Adipose tissue (tissue), 3 donors: ENCODE measurements around the gene CHST13. TPM values are rescaled to one million over a fixed set of nuclear protein-coding genes. Genes with fewer than 3 reads are reported as not detected.
"Not testable (repeated sequence)": the region's sequence is repeated elsewhere in the genome, so short reads cannot be mapped to it uniquely, and the experiment has no call there.

Source experiments
- H3K27ac ChIP-seq: one replicate; pipeline ENCODE4 v1.5.1; 2013; ENCODE audit warnings: low read depth, low read length
- WGBS, 3 donors: extraction: QIAGEN DNeasy Blood & Tissue Kit; methylation state at CpG; one replicate each; pipeline ENCODE4 v1.1.7; 2013; 5-methylcytosine and 5-hydroxymethylcytosine counted together
- polyA plus RNA-seq, 3 donors: library from polyadenylated mRNA; stranded (reverse); fragments of 200-250 nt; gene quantifications; one replicate each; pipeline ENCODE4 v1.2.3, GENCODE V29; 2013
- donor health status: healthy with polysubstance abuse.
- donor health status: Bipolar disorder and iron deficiency.
- donor health status: healthy.

CHST13 gene
- polyA plus RNA-seq, 3 donors: 0.03 to 0.94 (median 0.67) TPM

- H3K27ac ChIP-seq: no peak within 1 kb of the TSS
- 67 to 82% (median 79%) methylated on average over 9 of the region's 9 CpGs for WGBS, 3 donors
These were observed 34.5 kb downstream of the CHST13 start, which contains the start of gene C3orf22 for GRCh38 chr3:126558336-126559071. Gene C3orf22, minus strand, starts transcription at chr3:126558932. Its CDS starts 5,542 bp downstream, at chr3:126553390.

- 61 to 75% (median 71%) methylated on average over 2 of the region's 2 CpGs for WGBS, 3 donors
- no peak overlapping the region for H3K27ac ChIP-seq
These were observed 38.9 kb downstream of the CHST13 start for GRCh38 chr3:126562737-126563276.

- 55 to 71% (median 65%) methylated on average over 10 of the region's 10 CpGs for WGBS, 3 donors
- no peak overlapping the region for H3K27ac ChIP-seq
These were observed 43.9 kb downstream of the CHST13 start for GRCh38 chr3:126567696-126568438.

- no peak overlapping the region for H3K27ac ChIP-seq
- 73 to 78% (median 73%) methylated on average over 3 of the region's 3 CpGs for WGBS, 3 donors
These were observed 44.9 kb downstream of the CHST13 start for GRCh38 chr3:126568776-126569342.

GRCh38 chr3:126569390-126569975, 45.5 kb downstream of the CHST13 start:
- no peak overlapping the region for H3K27ac ChIP-seq
- 87 to 90% (median 89%) methylated on average over 9 of the region's 9 CpGs for WGBS, 3 donors

GRCh38 chr3:126570103-126570541, 46.2 kb downstream of the CHST13 start:
- 75 to 86% (median 86%) methylated on average over 6 of the region's 6 CpGs for WGBS, 3 donors

GRCh38 chr3:126571078-126571477, 47.1 kb downstream of the CHST13 start:
- H3K27ac ChIP-seq: no peak overlapping the region
- WGBS, 3 donors: 87 to 94% (median 89%) methylated on average over 7 of the region's 7 CpGs

More at GRCh38 chr3:126570103-126570541, 46.2 kb downstream of the CHST13 start:
- H3K27ac ChIP-seq: no peak overlapping the region

- no peak overlapping the region for H3K27ac ChIP-seq
These were observed 49.6 kb downstream of the CHST13 start for GRCh38 chr3:126573492-126574117.

GRCh38 chr3:126577261-126577660, 53.3 kb downstream of the CHST13 start:
- WGBS, 3 donors: 71 to 91% (median 82%) methylated on average over 2 of the region's 2 CpGs
- no peak overlapping the region for H3K27ac ChIP-seq

More at GRCh38 chr3:126573492-126574117, 49.6 kb downstream of the CHST13 start:
- 67 to 84% (median 71%) methylated on average over 15 of the region's 15 CpGs for WGBS, 3 donors

GRCh38 chr3:126578702-126579101, 54.7 kb downstream of the CHST13 start:
- no peak overlapping the region for H3K27ac ChIP-seq
- WGBS, 3 donors: 87 to 91% (median 87%) methylated on average over 7 of the region's 7 CpGs

- no peak overlapping the region for H3K27ac ChIP-seq
- 82 to 87% (median 83%) methylated on average over 5 of the region's 5 CpGs for WGBS, 3 donors
These were observed 56.8 kb downstream of the CHST13 start for GRCh38 chr3:126580746-126581145.

GRCh38 chr3:126581569-126581968, 57.6 kb downstream of the CHST13 start:
- H3K27ac ChIP-seq: no peak overlapping the region
- WGBS, 3 donors: 76 to 88% (median 87%) methylated on average over 2 of the region's 2 CpGs

- WGBS, 3 donors: 85 to 88% (median 85%) methylated on average over 4 of the region's 4 CpGs
- H3K27ac ChIP-seq: no peak overlapping the region
These were observed 58.4 kb downstream of the CHST13 start for GRCh38 chr3:126582311-126582710.

- WGBS, 3 donors: 63 to 73% (median 72%) methylated on average over 5 of the region's 5 CpGs
- H3K27ac ChIP-seq: not testable (repeated sequence)
These were observed 67.6 kb downstream of the CHST13 start for GRCh38 chr3:126591515-126591914.
